Common myeloid progenitor, CD34-positive (primary cell): Measurements from ENCODE around the gene MFAP2.
"Not testable (repeated sequence)": the region's sequence is repeated elsewhere in the genome, so short reads cannot be mapped to it uniquely, and the experiment has no call there.

ENCODE experiments used
- CTCF ChIA-PET: fragments of 350-600 bp; sonication (Branson Sonifier 250); formaldehyde crosslinking; loops from one replicate; lab custom pipeline; 2021; ENCODE audit warnings: antibody characterized with exemption; lab: Charles Lee
- POLR2A ChIA-PET: fragments of 350-600 bp; sonication (Branson Sonifier 250); formaldehyde crosslinking; loops from one replicate; lab custom pipeline; 2021; ENCODE audit warnings: antibody characterized with exemption; lab: Charles Lee
- DNase-seq, 3 donors: peaks; one replicate each; pipeline versions ENCODE4 v3.0.0 to v3.0.0-alpha.2; 2013
- H3K27ac ChIP-seq, 2 experiments: 1 replicate in 1 of 2; 2 replicates in 1 of 2; pipeline ENCODE4 v1.7.0; 2013; ENCODE audit warnings: inconsistent platforms in 2 of 2, low read length in 2 of 2, mild to moderate bottlenecking in 2 of 2, low read depth in 1 of 2, moderate library complexity in 1 of 2; ENCODE audit not compliant: severe bottlenecking in 2 of 2, insufficient read depth in 1 of 2, poor library complexity in 1 of 2
- H3K27me3 ChIP-seq, 5 experiments: replicated peaks in 2 of 5; 1 replicate in 3 of 5; 2 replicates in 2 of 5; pipeline versions ENCODE4 v1.6.1 to v1.7.0; 2013; ENCODE audit warnings: low read length in 4 of 5, mild to moderate bottlenecking in 2 of 5, moderate library complexity in 2 of 5, inconsistent platforms in 1 of 5; ENCODE audit not compliant: insufficient read depth in 5 of 5, control insufficient read depth in 4 of 5
- H3K36me3 ChIP-seq, 4 experiments: 1 replicate in 2 of 4; 2 replicates in 2 of 4; pipeline versions ENCODE4 v1.6.1 to v1.7.0; 2013; ENCODE audit warnings: low read length in 3 of 4, control low read depth in 1 of 4, mild to moderate bottlenecking in 1 of 4; ENCODE audit not compliant: control insufficient read depth in 4 of 4, insufficient read depth in 4 of 4
- H3K4me1 ChIP-seq, 4 experiments: 1 replicate in 3 of 4; 2 replicates in 1 of 4; pipeline versions ENCODE4 v1.6.1 to v1.7.1; 2013; ENCODE audit warnings: low read length in 3 of 4, mild to moderate bottlenecking in 3 of 4, control low read depth in 1 of 4, inconsistent platforms in 1 of 4, moderate library complexity in 1 of 4; ENCODE audit not compliant: control insufficient read depth in 4 of 4, insufficient read depth in 4 of 4; ENCODE audit errors: control extremely low read depth in 1 of 4
- H3K4me3 ChIP-seq, 7 experiments: 1 replicate in 4 of 7; 2 replicates in 3 of 7; pipeline versions ENCODE4 v1.5.1 to v1.7.0; 2013; ENCODE audit warnings: mild to moderate bottlenecking in 7 of 7, low read length in 6 of 7, moderate library complexity in 6 of 7, inconsistent platforms in 2 of 7, low read depth in 2 of 7, control low read depth in 1 of 7; ENCODE audit not compliant: insufficient read depth in 4 of 7, control insufficient read depth in 1 of 7; ENCODE audit errors: extremely low read depth in 1 of 7
- H3K9me3 ChIP-seq, 5 experiments: 1 replicate in 4 of 5; 2 replicates in 1 of 5; pipeline versions ENCODE4 v1.6.1 to v1.7.1; 2013; ENCODE audit warnings: low read length in 4 of 5, mild to moderate bottlenecking in 2 of 5, inconsistent platforms in 1 of 5, low read depth in 1 of 5, moderate library complexity in 1 of 5; ENCODE audit not compliant: control insufficient read depth in 4 of 5, insufficient read depth in 2 of 5; ENCODE audit errors: control extremely low read depth in 1 of 5
- WGBS: methylation state at CpG from one replicate; pipeline ENCODE4 v1.1.5; 2013; ENCODE audit not compliant: insufficient coverage; 5-methylcytosine and 5-hydroxymethylcytosine counted together

MFAP2 gene

DNA sequence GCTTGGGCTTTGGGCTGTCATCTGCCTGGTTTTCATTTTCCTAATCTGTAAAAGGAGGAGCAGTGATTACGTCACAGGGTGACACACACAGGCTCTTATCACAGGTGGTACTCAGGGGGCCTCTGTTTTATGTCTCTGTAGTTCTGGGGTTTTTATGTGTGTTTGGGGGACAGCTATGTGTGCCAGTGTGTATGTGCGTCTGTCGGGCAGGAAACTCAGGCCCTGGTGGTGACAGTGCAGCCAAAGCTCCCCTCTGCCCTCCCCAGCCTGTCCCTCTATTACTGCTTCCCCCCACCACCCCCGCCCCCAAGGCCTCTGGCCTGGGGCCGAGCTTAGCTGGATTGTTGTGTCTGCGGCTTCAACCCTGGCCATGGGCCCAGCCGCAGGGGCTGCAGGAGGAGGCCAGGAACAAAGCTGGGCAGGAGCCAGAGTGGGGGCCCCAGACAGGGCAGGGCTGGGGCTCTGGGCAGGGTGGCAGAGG lies 13.3 kb downstream of the MFAP2 start:
- no peak overlapping the region for H3K4me3 ChIP-seq
- H3K4me1 ChIP-seq, result peaks cover 0 to 15% (median 2%) of the 10 kb centered on the region in 4 experiments
- H3K36me3 ChIP-seq, result peaks cover 2 to 33% (median 6%) of the 10 kb centered on the region in 4 experiments
- CTCF ChIA-PET, result interaction anchor here (0.7 to 14.8 kb wide), 6 partner anchors 9 to 78 kb away, joined by 3 to 167 read pairs (median 4); no protein-coding TSS in a partner anchor
- no peaks in the 10 kb centered on the region for H3K9me3 ChIP-seq
- no peak overlapping the region for H3K27ac ChIP-seq
- H3K27me3 ChIP-seq, result no peaks in the 10 kb centered on the region
- peak; percentile 14 to 55 (median 19) for DNase-seq
- POLR2A ChIA-PET, result interaction anchor here (0.5 to 0.8 kb wide), 2 partner anchors 43 to 87 kb away, joined by 3 read pairs; partner anchors contain the start of gene SDHB
- WGBS, result no CpG with 5 or more reads among the region's 7 CpGs

DNA sequence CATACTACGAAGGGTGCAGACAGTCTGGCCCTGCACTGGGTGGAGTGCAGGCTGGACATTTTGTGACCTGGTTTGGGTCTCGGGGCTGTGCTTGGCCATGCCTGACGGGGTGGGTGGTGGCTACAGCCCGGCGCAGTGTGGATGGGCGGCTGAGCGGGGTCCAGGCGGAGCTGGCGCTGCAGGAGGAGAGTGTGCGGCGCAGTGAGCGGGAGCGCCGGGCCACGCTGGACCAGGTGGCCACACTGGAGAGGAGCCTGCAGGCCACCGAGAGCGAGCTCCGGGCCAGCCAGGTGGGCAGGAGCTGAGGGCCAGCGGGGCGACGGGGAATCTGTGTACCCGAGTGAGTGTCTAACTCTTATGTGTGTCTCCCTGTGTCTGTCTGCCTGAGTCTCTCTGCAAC lies 14.1 kb downstream of the MFAP2 start:
- Histone ChIP-seq H3K27ac (no peak overlapping the region), H3K9me3 (no peaks in the 10 kb centered on the region), H3K4me1 (peaks cover 0 to 20% (median 4%) of the 10 kb centered on the region in 4 experiments), H3K4me3 (no peak overlapping the region), H3K36me3 (peaks cover 2 to 31% (median 6%) of the 10 kb centered on the region in 4 experiments), H3K27me3 (no peaks in the 10 kb centered on the region)
- WGBS, result 95% methylated on average over 22 of the region's 22 CpGs
- no peak for DNase-seq
- CTCF ChIA-PET, result interaction anchor here (0.9 to 14.8 kb wide), 5 partner anchors 19 to 79 kb away, joined by 3 to 167 read pairs (median 7); no protein-coding TSS in a partner anchor
- POLR2A ChIA-PET, result interaction anchor here (0.8 kb wide), 1 partner anchor 44 kb away, joined by 3 read pairs; no protein-coding TSS in a partner anchor

DNA sequence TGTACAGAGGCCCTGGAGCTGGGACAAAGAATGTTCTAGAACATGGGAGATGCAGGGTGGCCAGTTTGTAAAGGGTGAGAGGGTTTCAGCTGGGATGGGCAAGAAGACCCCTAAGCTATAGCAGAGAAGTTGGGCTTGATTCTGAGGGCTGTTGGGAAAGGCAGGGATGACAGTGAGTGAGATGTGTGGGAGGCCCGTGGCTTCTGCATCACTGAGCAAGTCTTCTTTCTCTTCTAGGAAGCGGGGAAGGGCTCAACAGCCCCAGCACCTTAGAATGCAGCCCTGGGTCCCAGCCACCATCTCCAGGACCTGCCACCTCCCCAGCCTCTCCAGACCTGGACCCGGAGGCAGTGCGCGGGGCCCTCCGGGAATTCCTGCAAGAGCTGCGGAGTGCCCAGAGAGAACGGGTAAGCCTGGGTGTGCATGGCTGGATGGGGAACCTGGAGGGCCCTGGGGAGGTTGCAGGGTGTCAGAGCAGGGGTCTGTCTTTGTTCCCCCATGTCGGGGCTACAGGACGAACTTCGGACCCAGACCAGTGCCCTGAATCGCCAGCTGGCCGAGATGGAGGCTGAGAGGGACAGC lies 14.8 kb downstream of the MFAP2 start:
- Histone ChIP-seq H3K27me3 (no peaks in the 10 kb centered on the region), H3K4me1 (peaks cover 0 to 25% (median 8%) of the 10 kb centered on the region in 4 experiments), H3K36me3 (peaks cover 2 to 25% (median 6%) of the 10 kb centered on the region in 4 experiments), H3K9me3 (no peaks in the 10 kb centered on the region), H3K27ac (no peak overlapping the region), H3K4me3 (no peak overlapping the region)
- DNase-seq, result no peak
- ChIA-PET POLR2A (no interaction called here), CTCF (interaction anchor here (1.6 to 14.8 kb wide), 6 partner anchors 13 to 80 kb away, joined by 7 to 167 read pairs (median 12); no protein-coding TSS in a partner anchor)
- WGBS, result 98% methylated on average over 10 of the region's 13 CpGs

DNA sequence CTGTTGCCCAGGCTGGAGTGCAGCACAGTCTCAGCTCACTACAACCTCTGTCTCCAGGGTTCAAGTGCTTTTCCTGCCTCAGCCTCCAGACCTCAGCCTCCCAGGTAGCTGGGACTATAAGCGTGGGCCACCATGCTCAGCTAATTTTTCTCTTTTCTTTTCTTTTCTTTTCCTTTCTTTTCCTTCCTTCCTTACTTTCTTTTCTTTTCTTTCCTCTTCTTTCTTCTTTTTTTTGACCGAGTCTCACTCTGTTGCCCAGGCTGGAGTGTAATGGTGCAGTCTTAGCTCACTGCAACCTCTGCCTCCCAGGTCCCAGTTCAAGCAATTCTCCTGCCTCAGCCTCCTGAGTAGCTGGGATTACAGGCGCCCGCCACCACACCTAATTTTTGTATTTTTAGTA lies 16.3 kb downstream of the MFAP2 start:
- DNase-seq, H3K27ac ChIP-seq, H3K27me3 ChIP-seq, POLR2A ChIA-PET, H3K9me3 ChIP-seq, H3K4me3 ChIP-seq: not testable (repeated sequence)
- CTCF ChIA-PET, result interaction anchor here (1.6 to 14.8 kb wide), 6 partner anchors 12 to 81 kb away, joined by 7 to 167 read pairs (median 12); no protein-coding TSS in a partner anchor
- peaks cover 0 to 37% (median 13%) of the 10 kb centered on the region in 4 experiments for H3K4me1 ChIP-seq
- peaks cover 2 to 18% (median 5%) of the 10 kb centered on the region in 4 experiments for H3K36me3 ChIP-seq
- 100% methylated on average over 4 of the region's 4 CpGs for WGBS

DNA sequence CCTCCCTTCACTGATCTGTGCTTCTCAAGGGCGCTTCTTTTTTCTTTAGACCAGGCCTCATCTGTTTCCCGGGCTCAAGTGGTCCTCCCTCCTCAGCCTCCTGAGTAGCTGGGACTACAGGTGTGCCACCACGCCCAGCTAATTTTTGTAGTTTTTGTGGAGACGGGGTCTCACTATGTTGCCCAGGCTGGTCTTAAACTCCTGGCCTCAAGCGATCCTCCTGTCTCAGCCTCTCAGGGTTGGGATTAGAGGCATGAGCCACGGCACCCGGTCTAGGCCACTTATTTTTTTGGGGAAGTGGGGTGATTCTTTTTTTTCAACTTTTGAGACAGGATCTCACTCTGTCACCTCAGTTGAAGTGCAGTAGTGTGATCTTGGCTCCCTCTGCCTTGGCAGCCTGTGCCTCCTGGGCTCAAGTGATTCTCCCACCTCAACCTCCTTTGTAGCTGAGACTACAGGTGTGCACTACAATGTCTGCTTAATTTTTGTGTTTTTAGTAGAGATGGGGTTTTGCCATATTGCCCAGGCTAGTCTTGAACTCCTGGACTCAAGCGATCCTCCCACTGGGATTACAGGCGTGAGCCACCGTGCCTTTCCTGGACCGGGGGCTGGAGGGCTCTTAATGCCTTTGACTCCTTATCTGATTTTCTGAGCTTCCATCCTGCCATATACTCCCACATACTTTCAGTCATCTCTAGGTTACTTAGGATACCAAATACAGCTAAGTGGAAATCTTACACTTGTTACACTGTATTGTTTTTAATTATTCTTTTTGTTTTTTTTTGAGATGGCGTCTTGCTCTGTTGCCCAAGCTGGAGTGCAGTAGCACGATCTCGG lies 18.9 kb downstream of the MFAP2 start:
- WGBS, result 88% methylated on average over 9 of the region's 14 CpGs
- peak overlapping the region in 1 of 2 experiments; percentile 25 for H3K27ac ChIP-seq
- no peaks in the 10 kb centered on the region for H3K27me3 ChIP-seq
- H3K9me3 ChIP-seq, result no peaks in the 10 kb centered on the region
- H3K36me3 ChIP-seq, result peaks cover 0 to 12% (median 2%) of the 10 kb centered on the region in 4 experiments
- H3K4me3 ChIP-seq, result peak overlapping the region; percentile 35 to 77 (median 48)
- CTCF ChIA-PET, result interaction anchor here (0.7 to 14.8 kb wide), 18 partner anchors 9 to 409 kb away, joined by 3 to 167 read pairs (median 4); no protein-coding TSS in a partner anchor
- peak in 1 of 3 donors; percentile 22 for DNase-seq
- POLR2A ChIA-PET, result no interaction called here
- H3K4me1 ChIP-seq, result peaks cover 0 to 40% (median 20%) of the 10 kb centered on the region in 4 experiments

DNA sequence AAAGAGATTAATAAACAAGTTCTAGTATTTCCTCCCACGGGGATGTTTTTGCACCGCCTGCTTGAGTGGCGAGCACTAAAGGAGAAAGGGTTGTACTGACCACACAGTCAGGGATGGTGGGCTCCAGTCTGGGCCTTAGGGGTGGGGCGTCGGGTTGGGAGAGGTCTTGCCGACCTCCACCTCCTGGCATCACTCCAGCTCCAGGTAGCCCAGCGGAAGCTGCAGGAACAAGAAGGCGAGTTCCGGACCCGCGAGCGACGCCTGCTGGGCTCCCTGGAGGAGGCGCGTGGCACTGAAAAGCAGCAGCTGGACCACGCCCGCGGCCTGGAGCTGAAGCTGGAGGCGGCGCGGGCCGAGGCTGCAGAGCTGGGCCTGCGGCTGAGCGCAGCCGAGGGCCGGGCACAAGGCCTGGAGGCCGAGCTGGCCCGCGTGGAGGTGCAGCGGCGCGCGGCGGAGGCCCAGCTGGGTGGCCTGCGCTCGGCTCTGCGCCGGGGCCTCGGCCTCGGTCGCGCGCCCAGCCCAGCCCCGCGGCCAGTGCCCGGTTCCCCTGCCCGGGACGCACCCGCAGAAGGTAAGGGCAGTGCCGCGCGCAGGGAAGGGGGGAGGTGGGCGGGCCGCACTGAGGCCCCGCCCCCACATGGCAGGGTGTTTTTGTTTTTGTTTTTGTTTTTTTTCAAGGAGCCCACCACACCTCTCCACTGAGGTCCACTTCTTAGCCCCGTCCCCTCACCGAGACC lies 19.7 kb downstream of the MFAP2 start:
- ChIA-PET CTCF (interaction anchor here (0.7 to 14.8 kb wide), 22 partner anchors 10 to 410 kb away, joined by 3 to 167 read pairs (median 4); no protein-coding TSS in a partner anchor), POLR2A (no interaction called here)
- peaks cover 0 to 36% (median 20%) of the 10 kb centered on the region in 4 experiments for H3K4me1 ChIP-seq
- H3K27me3 ChIP-seq, result no peaks in the 10 kb centered on the region
- DNase-seq, result peak; percentile 68 to 80 (median 78)
- peak overlapping the region in 1 of 2 experiments; percentile 25 for H3K27ac ChIP-seq
- WGBS, result 14% methylated on average over 33 of the region's 57 CpGs
- peaks cover 0 to 7% (median under 1%) of the 10 kb centered on the region in 4 experiments for H3K36me3 ChIP-seq
- H3K4me3 ChIP-seq, result peak overlapping the region; percentile 35 to 77 (median 48)
- no peaks in the 10 kb centered on the region for H3K9me3 ChIP-seq
